Esophagus squamous epithelium (tissue), 4 donors: ENCODE results near the gene MYCT1.

ENCODE experiments used
- POLR2A ChIP-seq, 4 donors: fragments of 450-650 bp; IDR thresholded peaks; one replicate each; pipeline ENCODE4 v1.6.1; 2017; ENCODE audit warnings: antibody characterized with exemption in 4 of 4, mild to moderate bottlenecking in 4 of 4, moderate library complexity in 3 of 4
- TF ChIP-seq, protein P1 (sequence below), 6 experiments: fragments of 450-650 bp in 4 of 6; fragments of 200-600 bp in 2 of 6; sonication (generic) in 2 of 6; IDR thresholded peaks; one replicate each; pipeline ENCODE4 v1.5.1; 2016 to 2019; ENCODE audit warnings: antibody characterized with exemption in 6 of 6, mild to moderate bottlenecking in 4 of 6, moderate library complexity in 4 of 6

DNA sequence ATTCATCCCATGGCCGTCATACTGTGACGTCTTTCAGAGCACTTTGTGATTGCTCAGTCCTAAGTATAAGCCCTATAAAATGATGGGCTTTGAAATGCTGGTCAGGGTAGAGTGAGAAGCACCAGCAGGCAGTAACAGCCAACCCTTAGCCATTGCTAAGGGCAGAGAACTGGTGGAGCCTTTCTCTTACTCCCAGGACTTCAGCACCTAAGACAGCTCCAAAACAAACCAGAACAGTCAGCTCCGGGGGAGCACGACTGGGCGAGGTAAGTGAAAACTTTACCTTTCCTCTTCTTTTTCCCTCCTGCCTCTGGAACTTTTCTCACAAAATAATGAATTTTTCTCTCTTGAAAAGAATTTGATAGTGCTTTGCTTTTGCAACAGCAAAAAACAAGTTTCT, 53.0 kb downstream of the MYCT1 start, which contains the start of gene VIP:
- TF ChIP-seq POLR2A (IDR thresholded peaks at IDR 0.05), result no peak
- TF ChIP-seq, protein P1, sequence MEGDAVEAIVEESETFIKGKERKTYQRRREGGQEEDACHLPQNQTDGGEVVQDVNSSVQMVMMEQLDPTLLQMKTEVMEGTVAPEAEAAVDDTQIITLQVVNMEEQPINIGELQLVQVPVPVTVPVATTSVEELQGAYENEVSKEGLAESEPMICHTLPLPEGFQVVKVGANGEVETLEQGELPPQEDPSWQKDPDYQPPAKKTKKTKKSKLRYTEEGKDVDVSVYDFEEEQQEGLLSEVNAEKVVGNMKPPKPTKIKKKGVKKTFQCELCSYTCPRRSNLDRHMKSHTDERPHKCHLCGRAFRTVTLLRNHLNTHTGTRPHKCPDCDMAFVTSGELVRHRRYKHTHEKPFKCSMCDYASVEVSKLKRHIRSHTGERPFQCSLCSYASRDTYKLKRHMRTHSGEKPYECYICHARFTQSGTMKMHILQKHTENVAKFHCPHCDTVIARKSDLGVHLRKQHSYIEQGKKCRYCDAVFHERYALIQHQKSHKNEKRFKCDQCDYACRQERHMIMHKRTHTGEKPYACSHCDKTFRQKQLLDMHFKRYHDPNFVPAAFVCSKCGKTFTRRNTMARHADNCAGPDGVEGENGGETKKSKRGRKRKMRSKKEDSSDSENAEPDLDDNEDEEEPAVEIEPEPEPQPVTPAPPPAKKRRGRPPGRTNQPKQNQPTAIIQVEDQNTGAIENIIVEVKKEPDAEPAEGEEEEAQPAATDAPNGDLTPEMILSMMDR (IDR thresholded peaks at IDR 0.05), result no peak
